Hematopoietic multipotent progenitor cell (in vitro differentiated cells): Measurements from ENCODE around the gene PXMP2. TPM values are rescaled to one million over a fixed set of nuclear protein-coding genes. Genes with fewer than 3 reads are reported as not detected.

ENCODE experiments used
- DNase-seq, 3 donors: peaks; one replicate each; pipeline ENCODE4 v3.0.0-alpha.2; 2011 to 2015; ENCODE audit warnings: low read depth in 2 of 3, low spot score in 2 of 3
- total RNA-seq: library from RNA; depleted of rRNA; stranded (reverse); fragments of >200 nt; gene quantifications from one replicate; pipeline ENCODE4 v1.2.3, GENCODE V29; 2012

PXMP2 gene
- total RNA-seq, 1 donor: 21.0 TPM

GRCh38 chr12:132719141-132719953 lies 32.0 kb downstream of the PXMP2 start:
- DNase-seq: no peak

- DNase-seq: no peak
These were observed 32.6 kb downstream of the PXMP2 start for GRCh38 chr12:132719954-132720324.

- DNase-seq: no peak
These were observed 33.4 kb downstream of the PXMP2 start for GRCh38 chr12:132720606-132721345.

- DNase-seq: no peak
These were observed 35.8 kb downstream of the PXMP2 start for GRCh38 chr12:132723015-132723763.

- DNase-seq: no peak
These were observed 36.4 kb downstream of the PXMP2 start for GRCh38 chr12:132723764-132724140.

GRCh38 chr12:132724506-132725241 lies 37.3 kb downstream of the PXMP2 start:
- no peak for DNase-seq

- DNase-seq: no peak
These were observed 39.0 kb downstream of the PXMP2 start for GRCh38 chr12:132726386-132726785.

- DNase-seq: no peak
These were observed 39.9 kb downstream of the PXMP2 start for GRCh38 chr12:132727091-132727794.

GRCh38 chr12:132728502-132728901 lies 41.1 kb downstream of the PXMP2 start:
- DNase-seq: no peak

GRCh38 chr12:132729541-132730320 lies 42.3 kb downstream of the PXMP2 start:
- no peak for DNase-seq

- no peak for DNase-seq
These were observed 43.0 kb downstream of the PXMP2 start for GRCh38 chr12:132730353-132730752.

GRCh38 chr12:132731574-132731973 lies 44.2 kb downstream of the PXMP2 start:
- DNase-seq: no peak

GRCh38 chr12:132734206-132734605 lies 46.8 kb downstream of the PXMP2 start:
- DNase-seq: no peak

- DNase-seq: no peak
These were observed 48.1 kb downstream of the PXMP2 start for GRCh38 chr12:132735496-132735895.

- no peak for DNase-seq
These were observed 49.0 kb downstream of the PXMP2 start for GRCh38 chr12:132736378-132736777.

- no peak for DNase-seq
These were observed 49.5 kb downstream of the PXMP2 start for GRCh38 chr12:132736913-132737312.

GRCh38 chr12:132739600-132740312 lies 52.4 kb downstream of the PXMP2 start:
- no peak for DNase-seq

GRCh38 chr12:132740313-132740646 lies 52.9 kb downstream of the PXMP2 start:
- no peak for DNase-seq

- DNase-seq: no peak
These were observed 53.3 kb downstream of the PXMP2 start for GRCh38 chr12:132740652-132741051.
